ENCODE measurements around the gene RSPO3.

DNA sequence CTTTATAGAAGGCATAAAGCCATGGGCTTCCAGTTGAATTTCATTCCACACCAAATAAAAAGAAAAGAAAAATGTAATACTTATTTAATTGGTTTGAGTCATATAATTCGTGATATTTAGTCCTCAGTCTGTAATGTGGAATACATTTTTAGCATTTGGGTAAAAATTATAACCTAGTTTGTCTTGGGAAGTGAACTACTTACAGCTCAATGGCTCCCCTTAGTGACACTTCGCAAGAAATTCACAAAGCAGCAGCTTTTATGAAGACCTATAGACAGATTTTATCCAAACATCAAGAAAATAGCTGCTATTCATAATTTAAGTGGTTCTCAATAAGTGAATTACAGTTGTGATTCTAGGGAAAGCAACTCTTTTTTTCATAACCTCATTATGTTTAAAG is 72.1 kb downstream of the RSPO3 start:
- peak; percentile 79 for TF ChIP-seq CTCF (conservative IDR thresholded peaks at IDR 0.05; ENCODE audit: low read length)
- no peak for TF ChIP-seq EZH2phosphoT487 (IDR thresholded peaks at IDR 0.05; ENCODE audit: borderline replicate concordance)
